H9 (cell line): ENCODE data around the gene F7. TPM values are rescaled to one million over a fixed set of nuclear protein-coding genes. Genes with fewer than 3 reads are reported as not detected.

Source experiments
- DNase-seq: peaks from one replicate; pipeline ENCODE4 v3.0.0-alpha.2; 2017
- H2AFZ ChIP-seq: one replicate; pipeline ENCODE4 v1.6.1; 2013; ENCODE audit warnings: mild to moderate bottlenecking, low read length, control low read depth, moderate library complexity
- H2AK5ac ChIP-seq: 2 replicates; pipeline ENCODE4 v1.6.1; 2013; ENCODE audit warnings: low read length, control low read depth, mixed read lengths; ENCODE audit not compliant: insufficient read length
- H2BK120ac ChIP-seq: one replicate; pipeline ENCODE4 v1.6.1; 2013; ENCODE audit warnings: low read depth, mild to moderate bottlenecking, low read length, control low read depth, inconsistent platforms; ENCODE audit not compliant: poor library complexity, severe bottlenecking
- H2BK12ac ChIP-seq: 2 replicates; pipeline ENCODE4 v1.6.1; 2013; ENCODE audit warnings: low read length, control low read depth, mixed read lengths, low read depth; ENCODE audit not compliant: insufficient read length
- H2BK15ac ChIP-seq: 2 replicates; pipeline ENCODE4 v1.6.1; 2013; ENCODE audit warnings: low read depth, low read length, control low read depth
- H2BK20ac ChIP-seq: one replicate; pipeline ENCODE4 v1.6.1; 2013; ENCODE audit warnings: low read depth, mild to moderate bottlenecking, low read length, control low read depth, inconsistent platforms; ENCODE audit not compliant: poor library complexity, severe bottlenecking
- H2BK5ac ChIP-seq: 2 replicates; pipeline ENCODE4 v1.6.1; 2013; ENCODE audit warnings: low read length, control low read depth, mixed read lengths; ENCODE audit not compliant: insufficient read length
- H3K14ac ChIP-seq: 2 replicates; pipeline ENCODE4 v1.6.1; 2013; ENCODE audit warnings: low read length, control low read depth; ENCODE audit not compliant: insufficient read depth
- H3K18ac ChIP-seq: 2 replicates; pipeline ENCODE4 v1.6.1; 2013; ENCODE audit warnings: low read depth, mild to moderate bottlenecking, mixed read lengths, low read length, control low read depth; ENCODE audit not compliant: insufficient read length
- H3K23ac ChIP-seq: 2 replicates; pipeline ENCODE4 v1.6.1; 2013; ENCODE audit warnings: low read length, control low read depth, mixed read lengths, low read depth; ENCODE audit not compliant: insufficient read length
- H3K23me2 ChIP-seq: 2 replicates; pipeline ENCODE4 v1.6.1; 2013; ENCODE audit warnings: low read depth, mild to moderate bottlenecking, mixed read lengths, low read length, control low read depth; ENCODE audit not compliant: insufficient read length, poor library complexity, severe bottlenecking
- H3K27ac ChIP-seq: 2 replicates; pipeline ENCODE4 v1.5.1; 2013; ENCODE audit warnings: low read length, control low read depth, mixed read lengths, low read depth; ENCODE audit not compliant: insufficient read length
- H3K27me3 ChIP-seq: 2 replicates; pipeline ENCODE4 v1.6.1; 2013; ENCODE audit warnings: low read length, control low read depth, inconsistent platforms; ENCODE audit not compliant: insufficient read depth
- H3K4ac ChIP-seq: 2 replicates; pipeline ENCODE4 v1.6.1; 2013; ENCODE audit warnings: low read depth, mild to moderate bottlenecking, control low read depth, inconsistent platforms, low read length, moderate library complexity
- H3K4me1 ChIP-seq: 2 replicates; pipeline ENCODE4 v1.6.1; 2013; ENCODE audit warnings: low read length, control low read depth, inconsistent platforms; ENCODE audit not compliant: insufficient read depth
- H3K4me2 ChIP-seq: 2 replicates; pipeline ENCODE4 v1.6.1; 2013; ENCODE audit warnings: low read length, control low read depth, mixed read lengths; ENCODE audit not compliant: insufficient read length, insufficient read depth
- H3K56ac ChIP-seq: 2 replicates; pipeline ENCODE4 v1.6.1; 2013; ENCODE audit warnings: low read depth, mild to moderate bottlenecking, mixed read lengths, low read length, control low read depth; ENCODE audit not compliant: insufficient read length
- H3K79me1 ChIP-seq: 2 replicates; pipeline ENCODE4 v1.6.1; 2013; ENCODE audit warnings: low read depth, mild to moderate bottlenecking, moderate library complexity, low read length, control low read depth, inconsistent platforms; ENCODE audit not compliant: insufficient read depth, poor library complexity, severe bottlenecking
- H3K79me2 ChIP-seq: 2 replicates; pipeline ENCODE4 v1.6.1; 2013; ENCODE audit warnings: low read length, control low read depth, inconsistent platforms; ENCODE audit not compliant: insufficient read depth
- H3K9ac ChIP-seq: 2 replicates; pipeline ENCODE4 v1.6.1; 2013; ENCODE audit warnings: low read length, control low read depth, mixed read lengths; ENCODE audit not compliant: insufficient read length; ENCODE audit errors: extremely low read depth
- H3K9me3 ChIP-seq: one replicate; pipeline ENCODE4 v1.6.1; 2013; ENCODE audit warnings: low read depth, low read length, inconsistent platforms; ENCODE audit not compliant: control insufficient read depth
- H3T11ph ChIP-seq: one replicate; pipeline ENCODE4 v1.6.1; 2013; ENCODE audit warnings: mild to moderate bottlenecking, low read length, control low read depth, inconsistent platforms
- H4K20me1 ChIP-seq: one replicate; pipeline ENCODE4 v1.6.1; 2013; ENCODE audit not compliant: control insufficient read depth, insufficient read length, insufficient read depth
- H4K5ac ChIP-seq: 2 replicates; pipeline ENCODE4 v1.6.1; 2013; ENCODE audit warnings: low read depth, mild to moderate bottlenecking, mixed read lengths, low read length, control low read depth; ENCODE audit not compliant: insufficient read length
- H4K8ac ChIP-seq: replicated peaks from 2 replicates; pipeline ENCODE4 v1.6.1; 2013; ENCODE audit warnings: low read length, control low read depth, mixed read lengths, low read depth; ENCODE audit not compliant: insufficient read length
- H4K91ac ChIP-seq: 2 replicates; pipeline ENCODE4 v1.6.1; 2013; ENCODE audit warnings: low read depth, mild to moderate bottlenecking, moderate library complexity, mixed read lengths, low read length, control low read depth; ENCODE audit not compliant: insufficient read length
- H3K27ac Mint-ChIP-seq, 3 experiments: 2 replicates in 2 of 3; 3 replicates in 1 of 3; pipeline ENCODE4 v1.8.0; 2020 to 2021; ENCODE audit warnings: mixed read lengths in 3 of 3, mild to moderate bottlenecking in 1 of 3, moderate library complexity in 1 of 3
- H3K27me3 Mint-ChIP-seq: 2 replicates; pipeline ENCODE4 v1.8.0; 2021; ENCODE audit warnings: low read depth, mild to moderate bottlenecking, moderate library complexity, mixed read lengths
- H3K36me3 Mint-ChIP-seq, 3 experiments: 2 replicates in 2 of 3; 3 replicates in 1 of 3; pipeline ENCODE4 v1.8.0; 2020 to 2021; ENCODE audit warnings: low read depth in 3 of 3, mixed read lengths in 3 of 3; ENCODE audit not compliant: insufficient read depth in 1 of 3
- H3K4me1 Mint-ChIP-seq, 2 experiments: 2 replicates each; pipeline ENCODE4 v1.8.0; 2020; ENCODE audit warnings: mixed read lengths in 2 of 2
- H3K4me3 Mint-ChIP-seq, 2 experiments: 2 replicates in 1 of 2; 3 replicates in 1 of 2; pipeline ENCODE4 v1.8.0; 2020 to 2021; ENCODE audit warnings: mild to moderate bottlenecking in 2 of 2, mixed read lengths in 2 of 2, moderate library complexity in 1 of 2
- H3K9me3 Mint-ChIP-seq, 2 experiments: 2 replicates in 1 of 2; 3 replicates in 1 of 2; pipeline ENCODE4 v1.8.0; 2020; ENCODE audit warnings: mild to moderate bottlenecking in 2 of 2, mixed read lengths in 2 of 2, moderate library complexity in 1 of 2
- CTCF ChIP-seq: fragments of 200-600 bp; sonication (generic); conservative IDR thresholded peaks from 3 replicates; pipeline ENCODE4 v1.8.0; 2021; ENCODE audit warnings: antibody characterized with exemption, mild to moderate bottlenecking
- WGBS: extraction: QIAGEN DNeasy Blood & Tissue Kit; methylation state at CpG from one replicate; pipeline ENCODE4 v1.1.7; 2013; ENCODE audit warnings: missing lambda C conversion rate, low lambda C conversion rate, mixed read lengths; ENCODE audit not compliant: insufficient read length; ENCODE audit errors: extremely low coverage; 5-methylcytosine and 5-hydroxymethylcytosine counted together
- total RNA-seq: library from RNA; stranded (reverse); gene quantifications from 2 replicates; pipeline ENCODE4 v1.2.1, GENCODE V29; 2021

The F7 gene
- total RNA-seq, 1 experiment from 2014 or later = 0.81 TPM

GRCh38 chr13:113119822-113120189, 14.2 kb downstream of the F7 start:
- H2BK120ac ChIP-seq = no peak overlapping the region
- no peak overlapping the region for H2BK15ac ChIP-seq
- no peak overlapping the region for H3K18ac ChIP-seq
- no peak overlapping the region for H3K23ac ChIP-seq
- H4K8ac ChIP-seq = no peak overlapping the region
- H3K27me3 ChIP-seq = no peaks in the 10 kb centered on the region
- H3K27ac ChIP-seq = no peak overlapping the region
- DNase-seq = no peak
- H3K4ac ChIP-seq = no peak overlapping the region
- no peak overlapping the region for H3K4me2 ChIP-seq
- H2BK20ac ChIP-seq = no peak overlapping the region
- no peaks in the 10 kb centered on the region for H3K79me2 ChIP-seq
- peaks cover 28% of the 10 kb centered on the region for H3K27me3 Mint-ChIP-seq
- no peak overlapping the region for H3K27ac Mint-ChIP-seq
- no peaks in the 10 kb centered on the region for H3K9me3 Mint-ChIP-seq
- no peak overlapping the region for H3T11ph ChIP-seq
- no peak overlapping the region for H2BK5ac ChIP-seq
- no peak overlapping the region for H4K91ac ChIP-seq
- no peak overlapping the region for H3K4me3 Mint-ChIP-seq
- H3K14ac ChIP-seq = no peak overlapping the region
- H4K20me1 ChIP-seq = no peaks in the 10 kb centered on the region
- no peak overlapping the region for H2AFZ ChIP-seq
- no peak overlapping the region for H4K5ac ChIP-seq
- no peak overlapping the region for H3K9ac ChIP-seq
- no peaks in the 10 kb centered on the region for H3K9me3 ChIP-seq
- no peak overlapping the region for H2AK5ac ChIP-seq
- no peak for TF ChIP-seq CTCF
- H3K23me2 ChIP-seq = no peaks in the 10 kb centered on the region
- H3K4me1 Mint-ChIP-seq = peaks cover 10 to 15% of the 10 kb centered on the region in 2 experiments
- no peaks in the 10 kb centered on the region; the same call in 1 of the 2 replicates for H3K4me1 ChIP-seq
- WGBS = no CpG with 5 or more reads among the region's 7 CpGs
- no peak overlapping the region for H3K56ac ChIP-seq
- H3K36me3 Mint-ChIP-seq = no peaks in the 10 kb centered on the region
- no peak overlapping the region for H2BK12ac ChIP-seq
- no peaks in the 10 kb centered on the region for H3K79me1 ChIP-seq
